ENCODE results near the gene PRSS3.

DNA sequence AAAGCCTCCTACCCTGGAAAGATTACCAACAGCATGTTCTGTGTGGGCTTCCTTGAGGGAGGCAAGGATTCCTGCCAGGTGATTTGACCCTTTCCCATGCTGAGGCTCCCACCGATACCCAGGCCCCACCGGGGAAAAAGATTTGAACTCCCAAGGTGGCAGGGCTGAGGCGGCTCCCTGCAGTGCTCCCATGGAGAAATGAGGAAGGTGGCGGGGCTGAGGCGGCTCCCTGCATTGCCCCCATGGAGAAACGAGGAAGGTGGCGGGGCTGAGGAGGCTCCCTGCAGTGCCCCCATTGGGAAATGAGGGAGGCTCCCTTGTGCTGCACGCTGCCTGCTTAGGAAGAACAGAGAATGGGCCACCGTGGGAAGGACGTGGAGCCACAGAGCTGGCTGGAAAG lies 3.2 kb downstream of the PRSS3 start:
- TF ChIP-seq ZNF274 (IDR thresholded peaks at IDR 0.05; ENCODE audit: low read depth, low read length) (no peak), YY1 (IDR thresholded peaks at IDR 0.05; ENCODE audit: insufficient read depth, insufficient read length) (no peak), SUZ12 (IDR thresholded peaks at IDR 0.05; ENCODE audit: extremely low read depth, insufficient read depth, insufficient read length) (no peak)
